Smooth muscle cell of the brain vasculature (primary cell): ENCODE results near the gene SMU1.

ENCODE experiments used
- DNase-seq: peaks from one replicate; pipeline ENCODE4 v3.0.0-alpha.2; 2012; ENCODE audit warnings: low read depth, low spot score

Gene SMU1

DNA sequence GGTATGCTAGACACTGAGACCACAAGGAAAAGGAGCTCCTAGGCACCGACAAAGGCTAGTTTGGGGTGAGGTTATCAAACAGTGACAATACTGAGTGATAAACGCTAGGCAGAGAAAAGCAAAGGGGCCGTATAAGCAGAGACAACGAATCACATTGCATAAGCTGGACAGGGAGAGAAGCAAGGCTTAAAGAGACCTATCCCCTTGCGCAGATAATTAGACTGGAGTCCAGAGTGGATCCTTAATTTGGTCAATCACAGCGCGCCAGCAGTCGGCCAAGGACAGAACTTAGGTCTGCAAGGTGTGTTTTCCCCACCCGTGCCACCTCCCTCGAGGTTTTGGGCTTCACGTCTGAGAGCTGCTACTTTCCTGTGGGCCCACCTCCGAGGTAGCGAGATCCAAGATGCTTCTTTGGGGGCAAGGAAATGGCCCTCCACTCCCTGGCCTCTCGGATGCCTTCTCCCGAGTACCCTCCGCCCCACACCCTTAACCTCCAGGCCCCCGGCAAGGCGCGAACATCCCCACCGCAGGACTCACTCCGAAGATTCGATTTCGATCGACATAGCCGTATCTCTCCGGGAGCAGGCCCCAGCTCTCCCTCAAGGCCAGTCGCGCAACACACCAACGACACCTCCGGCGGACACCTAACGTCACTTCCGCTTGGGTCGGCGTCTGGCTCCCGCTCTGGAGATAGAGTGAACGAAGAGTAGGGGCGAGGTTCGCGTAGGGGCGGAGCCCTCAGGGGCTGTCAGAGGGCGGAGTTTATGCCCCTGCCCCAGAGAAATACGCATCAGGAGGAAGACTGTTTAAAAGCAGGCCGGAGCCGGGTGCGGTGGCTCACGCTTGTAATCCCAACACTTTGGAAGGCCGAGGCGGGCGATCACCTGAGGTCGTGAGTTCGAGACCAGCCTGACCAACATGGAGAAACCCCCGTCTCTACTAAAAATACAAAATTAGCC is at the start of gene SMU1:
Gene SMU1, minus strand, starts transcription at position 629 of the 959 bp plus-strand sequence. Its CDS starts 66 bp downstream, at position 563.
- DNase-seq = peak; percentile 91

DNA sequence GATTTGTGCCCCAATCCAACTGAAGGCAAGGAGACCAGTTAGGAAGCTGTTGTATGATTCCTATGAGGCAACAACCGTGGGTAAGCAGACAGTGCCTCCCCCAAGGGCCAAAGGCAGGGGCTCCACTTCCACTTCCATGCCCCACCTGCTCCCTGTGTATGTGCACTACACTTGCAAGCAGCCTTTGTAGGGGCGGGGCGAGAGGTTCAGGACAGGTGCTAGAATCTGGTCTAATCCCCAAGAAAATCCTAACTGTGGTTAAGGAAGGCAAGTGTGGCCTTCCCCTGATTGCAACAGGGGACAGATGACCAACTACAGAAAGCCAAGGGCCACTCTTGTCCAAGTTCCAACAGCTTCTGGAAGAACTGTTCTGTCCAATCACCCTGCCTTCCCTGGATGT is 49.0 kb upstream of the SMU1 start:
- no peak for DNase-seq

DNA sequence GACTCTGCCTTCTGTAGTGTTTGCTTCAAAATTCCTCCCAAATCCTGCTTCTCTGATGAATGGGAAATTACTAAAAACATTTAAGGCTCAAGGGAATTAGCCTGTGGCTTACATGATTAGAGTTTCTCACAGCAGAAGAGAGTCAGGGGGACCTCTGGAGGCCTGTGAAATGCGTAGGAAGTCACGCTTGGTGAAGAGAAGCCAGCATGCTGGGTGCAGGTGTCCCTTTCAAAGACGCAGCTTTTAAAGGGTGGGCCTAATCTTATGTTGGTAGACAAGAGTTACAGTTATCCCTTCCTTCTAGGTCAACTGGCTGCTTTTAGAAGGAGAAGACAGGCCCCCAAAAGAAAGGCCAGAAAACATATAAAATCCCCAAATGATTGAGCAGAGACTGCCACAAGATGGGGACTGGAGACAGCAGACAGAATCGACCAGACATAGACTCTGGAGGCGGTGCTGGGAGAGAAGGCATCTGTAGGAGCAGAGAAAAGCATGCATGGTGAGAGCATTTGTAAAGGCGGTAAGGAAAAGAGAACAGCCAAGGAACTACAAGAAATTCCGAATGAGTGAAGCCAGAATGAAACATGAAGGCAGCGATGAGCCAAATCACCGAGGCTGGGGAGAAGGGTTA is 48.4 kb upstream of the SMU1 start:
- DNase-seq = no peak

DNA sequence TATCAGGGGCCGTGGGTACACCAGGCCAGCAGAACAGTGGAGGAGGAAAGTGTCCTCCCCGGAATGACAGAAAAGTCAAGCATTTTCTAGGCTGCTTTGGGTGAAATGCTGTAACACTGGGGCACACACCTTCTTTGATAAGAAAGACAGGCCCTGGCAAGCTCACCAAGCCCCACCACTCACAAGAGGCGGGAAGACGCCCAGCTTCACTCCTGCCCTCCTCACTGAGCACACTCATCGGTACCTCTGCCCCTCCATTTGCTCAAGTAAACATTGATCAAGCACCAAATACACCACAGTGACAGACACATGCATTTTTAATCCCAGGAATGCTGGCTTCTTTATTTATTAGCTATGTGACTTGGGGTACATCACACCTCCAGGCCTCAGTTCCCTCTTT is 47.6 kb upstream of the SMU1 start:
- no peak for DNase-seq

DNA sequence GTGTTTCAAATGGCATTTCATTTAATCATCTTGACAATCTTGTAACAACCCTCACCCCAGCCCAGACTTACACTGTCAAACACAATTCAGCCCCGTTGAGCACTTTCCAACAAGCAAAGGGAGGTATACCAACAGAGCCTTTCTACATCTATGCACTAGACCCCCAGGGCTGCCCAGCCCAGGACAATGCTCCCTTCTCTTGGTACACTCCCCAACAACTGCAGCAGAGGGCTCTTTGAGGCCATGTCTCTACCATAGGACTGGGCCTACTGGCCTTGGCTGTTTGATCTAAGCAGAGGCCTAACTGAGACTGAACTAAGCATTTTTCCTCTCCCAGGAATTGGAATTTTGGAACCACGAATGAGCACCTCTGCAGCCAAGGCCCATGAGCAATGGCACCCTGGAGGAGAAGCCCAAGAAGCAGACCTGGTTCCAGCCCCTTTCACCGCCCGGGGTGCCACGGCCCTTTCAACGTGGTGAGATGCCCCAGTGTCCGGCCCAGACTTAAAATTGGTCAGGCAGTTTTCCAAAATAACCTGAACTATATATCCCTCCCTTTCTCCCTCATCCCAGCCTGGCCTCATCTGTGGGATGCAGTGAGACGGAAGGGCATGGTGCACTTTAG is 47.0 kb upstream of the SMU1 start:
- no peak for DNase-seq

DNA sequence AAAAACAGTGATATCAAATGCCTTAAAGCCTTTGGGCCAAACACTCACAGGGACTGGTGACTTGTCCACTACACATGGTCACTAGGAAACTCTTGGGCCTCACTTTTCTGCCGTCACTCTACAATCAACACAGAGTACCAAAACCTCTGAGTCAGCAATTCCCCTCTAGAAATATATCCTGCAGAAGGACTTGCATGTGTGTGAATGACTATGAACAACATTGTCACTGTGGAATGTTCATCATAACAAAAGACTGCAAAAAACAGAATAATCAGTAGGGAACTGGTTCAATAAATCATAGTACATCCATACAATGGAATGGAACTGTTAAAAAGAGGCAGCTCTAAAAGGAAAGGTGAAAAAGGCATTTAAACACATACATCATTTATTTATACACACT is 44.1 kb upstream of the SMU1 start:
- no peak for DNase-seq

DNA sequence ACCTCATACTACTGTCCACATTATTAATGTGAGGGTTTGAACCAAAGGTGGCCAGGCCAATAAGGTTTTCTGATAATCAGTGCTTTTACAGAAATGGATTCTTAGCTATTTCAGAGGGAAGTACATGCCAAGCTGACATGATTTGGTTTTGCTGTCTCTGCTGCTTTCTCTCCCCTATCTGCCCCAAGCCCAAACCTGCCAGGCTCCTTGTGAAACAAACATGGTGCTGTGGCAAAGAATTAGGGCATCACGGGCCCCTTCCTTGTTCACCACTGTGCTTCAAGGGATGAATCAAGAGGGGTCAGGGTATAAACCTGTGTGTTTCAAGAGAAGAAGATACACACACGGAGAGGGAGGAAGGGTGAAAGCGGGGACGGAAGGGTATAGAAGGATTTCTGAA is 41.3 kb upstream of the SMU1 start:
- DNase-seq = no peak

DNA sequence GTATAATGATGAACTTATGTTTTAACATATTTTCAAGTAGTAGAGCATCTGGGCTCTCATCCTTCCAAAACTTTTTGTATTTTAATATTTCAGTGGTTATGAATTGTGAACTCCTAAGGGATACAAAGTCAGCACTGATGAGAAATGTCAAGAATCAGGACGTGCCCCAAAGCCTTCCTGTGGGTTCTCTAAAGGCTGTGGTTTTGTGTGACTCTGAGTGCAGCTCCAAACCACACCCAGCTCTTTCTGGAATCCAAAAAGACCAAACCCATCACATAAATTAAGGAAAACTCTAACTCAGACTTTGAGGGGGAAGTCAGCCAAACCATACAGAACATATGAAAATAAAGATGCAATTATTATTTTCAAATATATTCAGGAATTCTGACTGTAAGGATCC is 40.8 kb upstream of the SMU1 start:
- DNase-seq = no peak

DNA sequence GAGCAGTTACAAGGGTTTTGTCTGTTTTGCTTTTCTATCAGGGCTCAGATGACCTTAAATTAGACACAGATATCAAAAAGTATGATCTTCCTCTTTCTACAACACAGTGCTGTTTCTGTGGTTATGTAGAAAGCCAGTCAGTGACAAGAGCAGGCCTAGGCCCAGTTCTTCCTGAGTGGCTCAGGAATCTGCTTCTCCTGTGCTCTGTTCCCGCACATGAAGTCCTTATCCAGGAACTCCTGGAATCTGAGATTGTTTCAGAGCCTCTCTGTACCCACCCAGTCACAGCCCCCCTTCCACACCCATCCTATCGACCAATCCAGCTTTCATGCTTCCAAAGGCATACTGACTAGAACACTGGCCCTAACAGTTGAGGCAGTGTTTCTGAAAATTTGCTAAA is 40.4 kb upstream of the SMU1 start:
- no peak for DNase-seq

DNA sequence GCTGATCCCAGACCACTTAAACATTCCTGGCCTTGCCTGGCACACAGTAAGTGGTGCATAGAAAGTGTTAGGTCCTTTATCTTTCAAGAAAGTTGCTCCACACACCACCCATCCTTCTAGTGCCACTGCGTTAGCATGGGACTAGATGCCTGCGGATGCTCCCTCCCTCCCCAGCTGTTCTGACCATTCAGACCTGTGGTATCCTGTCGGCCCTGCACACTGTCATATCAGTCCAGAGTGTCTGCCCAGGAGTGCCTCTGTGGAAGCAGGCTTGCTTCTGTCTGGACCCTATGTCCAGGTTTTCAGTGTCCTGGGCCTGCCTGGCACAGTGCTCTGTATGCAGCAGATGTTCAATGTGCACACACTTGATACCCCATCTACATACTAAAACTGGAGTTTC is 38.3 kb upstream of the SMU1 start:
- no peak for DNase-seq

DNA sequence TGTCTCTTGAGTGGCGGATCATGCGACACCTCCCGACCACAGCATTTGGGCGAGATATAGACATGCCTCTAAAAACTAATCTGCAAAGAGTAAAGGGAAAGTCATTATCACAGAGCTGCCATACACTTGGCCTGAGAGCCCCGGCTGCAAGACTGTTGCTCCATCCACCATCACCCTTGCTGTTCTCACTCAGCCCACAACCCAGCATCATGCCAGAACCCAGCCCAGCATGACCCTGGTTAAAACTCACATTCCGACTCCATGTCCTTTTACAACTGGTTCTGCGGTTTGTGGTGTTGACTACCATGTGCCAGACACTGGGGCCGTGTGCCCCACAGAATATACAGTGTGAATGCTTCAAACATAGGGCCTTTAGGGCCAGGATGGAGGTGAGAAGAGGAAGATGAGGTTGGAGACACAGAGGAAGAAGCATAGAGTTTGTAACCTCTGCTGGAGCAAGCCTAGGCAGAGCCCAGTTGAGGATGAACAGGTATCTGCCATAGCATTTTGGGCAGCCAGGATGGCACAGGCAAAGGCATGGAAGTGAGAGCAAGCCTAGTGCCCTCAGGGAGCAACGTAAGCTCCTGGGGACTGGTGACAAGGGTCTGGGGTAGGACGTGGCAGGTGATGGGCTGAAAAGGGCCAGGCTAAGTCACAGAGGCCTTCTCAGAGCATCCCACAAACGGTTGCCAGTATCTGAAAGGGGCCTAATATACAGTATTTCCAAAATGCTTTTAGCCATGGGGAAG is 37.5 kb upstream of the SMU1 start:
- DNase-seq = no peak

DNA sequence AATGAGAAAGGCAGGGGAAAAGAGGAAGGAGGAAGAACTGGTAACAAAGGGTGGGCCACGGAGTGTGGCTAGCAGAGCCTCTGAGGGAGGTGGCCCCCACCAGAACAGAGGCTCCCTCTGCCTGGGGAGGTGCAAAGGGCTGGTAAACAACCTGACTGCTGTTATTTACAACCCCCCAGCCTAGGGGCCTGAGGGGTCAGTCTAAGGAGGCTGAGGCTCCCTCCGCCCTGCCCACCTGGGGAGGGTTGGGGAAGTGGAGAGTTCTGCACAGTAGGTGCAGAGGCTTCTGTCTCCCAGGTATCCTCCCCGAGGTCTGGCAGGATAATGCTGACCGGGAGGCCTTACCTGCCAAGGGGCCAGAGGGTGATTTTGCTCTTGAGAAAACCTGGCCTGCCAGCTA is 35.6 kb upstream of the SMU1 start:
- no peak for DNase-seq

DNA sequence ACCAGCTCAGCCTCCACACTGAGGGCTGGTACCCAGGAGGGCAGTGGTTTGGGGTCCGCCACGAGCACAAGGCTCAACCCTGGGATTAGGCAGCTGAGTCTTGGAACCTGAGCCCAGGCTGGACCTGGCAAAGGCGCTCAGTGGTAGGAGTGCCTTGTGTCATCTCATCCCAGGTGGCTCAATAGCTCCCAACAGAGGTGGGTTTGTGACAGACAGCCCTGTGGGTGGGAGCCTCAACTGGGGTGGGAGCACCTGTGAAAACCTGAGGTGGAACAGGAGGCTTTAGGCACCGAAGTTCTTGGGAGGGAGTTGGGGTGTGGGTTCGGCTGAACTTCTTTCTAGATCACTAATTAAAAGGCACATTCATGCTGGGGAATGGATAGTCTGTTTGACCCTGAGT is 35.2 kb upstream of the SMU1 start:
- no peak for DNase-seq

DNA sequence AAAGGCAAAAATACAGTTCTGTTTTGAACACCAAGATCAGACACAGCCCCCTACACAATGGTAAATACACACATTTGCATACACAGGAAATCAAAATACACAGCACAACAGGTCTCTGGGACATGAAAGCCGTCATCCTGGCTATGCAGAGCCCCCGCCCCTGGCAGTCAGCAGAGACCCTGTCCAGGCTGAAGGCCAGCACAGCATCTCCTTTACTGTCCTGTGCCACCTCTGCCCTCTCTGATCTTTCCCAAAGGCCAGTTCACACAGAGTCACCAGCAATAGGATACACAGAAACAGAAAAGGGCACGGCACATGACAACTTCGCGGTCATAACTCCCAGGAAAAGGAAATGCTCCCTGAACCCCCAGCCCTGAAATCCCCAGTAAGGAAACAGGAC is 34.2 kb upstream of the SMU1 start:
- DNase-seq = no peak

DNA sequence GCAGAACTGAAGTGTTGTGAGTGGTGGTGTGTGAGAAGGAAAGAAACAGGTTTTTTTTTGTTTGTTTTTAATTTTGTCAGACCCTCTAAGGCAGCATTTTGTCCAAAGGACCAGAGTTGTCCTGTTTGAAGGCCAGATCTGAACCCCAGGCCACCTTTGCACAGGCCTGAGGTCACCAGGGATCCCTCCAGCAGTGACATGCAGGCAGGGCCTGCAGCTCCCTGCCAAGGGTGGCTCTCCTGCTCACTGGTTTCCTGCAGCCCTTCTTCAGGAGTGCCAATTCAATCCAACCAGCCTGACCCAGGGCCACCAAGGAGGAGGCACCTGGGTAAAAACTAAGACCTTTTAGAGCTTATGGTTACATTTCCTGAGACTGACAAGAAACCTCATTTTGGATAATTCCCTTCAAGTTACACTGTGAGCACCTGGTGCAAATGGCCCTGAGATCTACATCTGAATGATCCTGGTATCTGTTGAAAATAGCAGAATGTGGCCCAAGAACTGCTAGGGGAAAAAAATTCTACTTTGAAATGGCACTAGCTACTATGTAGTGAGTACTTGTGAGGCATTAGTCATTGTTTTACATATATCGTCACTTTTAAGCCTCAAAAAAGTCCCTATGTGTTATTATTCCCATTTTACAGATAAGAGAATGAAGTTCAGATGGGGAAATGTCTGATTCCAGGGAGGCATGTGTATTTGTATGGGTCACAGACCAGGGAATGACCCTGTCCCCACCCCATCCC is 33.5 kb upstream of the SMU1 start:
- DNase-seq = no peak

DNA sequence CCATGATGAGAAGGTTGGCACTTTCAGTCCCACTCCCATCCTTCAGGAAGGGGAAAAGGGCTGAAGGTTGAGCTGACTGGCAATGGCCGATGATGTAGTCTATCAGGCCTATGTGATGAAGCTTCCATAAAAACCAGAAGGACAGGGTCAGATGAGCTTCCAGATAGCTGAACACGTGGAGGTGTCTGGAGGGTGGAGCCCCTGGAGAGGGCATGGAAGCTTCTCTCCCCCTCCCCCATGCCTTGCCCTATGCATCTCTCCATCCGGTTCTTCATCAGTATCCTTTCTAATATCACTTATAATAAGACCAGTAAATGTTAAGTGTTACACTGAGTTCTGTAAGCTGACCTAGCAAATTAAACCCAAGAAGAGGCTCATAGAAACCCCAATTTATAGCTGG is 32.6 kb upstream of the SMU1 start:
- DNase-seq = no peak

DNA sequence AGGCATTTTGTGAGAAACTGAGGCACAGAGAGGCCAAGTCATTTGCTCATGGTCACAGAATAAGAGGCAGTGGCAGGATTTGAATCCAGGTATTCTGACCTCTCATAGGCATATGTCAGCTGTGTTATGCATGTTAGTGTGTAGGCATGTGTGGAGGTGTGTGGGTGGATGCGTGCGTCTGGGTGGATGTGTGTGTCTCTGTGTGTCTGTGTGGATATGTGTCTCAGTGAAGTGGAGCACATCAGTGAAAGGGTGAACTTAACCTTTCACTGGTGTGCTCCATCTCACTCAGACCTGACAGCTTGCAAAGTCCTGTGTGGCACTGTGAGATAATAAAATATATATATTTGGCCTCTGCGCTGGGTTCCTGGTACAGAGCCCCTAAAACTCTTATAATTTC is 32.0 kb upstream of the SMU1 start:
- no peak for DNase-seq

DNA sequence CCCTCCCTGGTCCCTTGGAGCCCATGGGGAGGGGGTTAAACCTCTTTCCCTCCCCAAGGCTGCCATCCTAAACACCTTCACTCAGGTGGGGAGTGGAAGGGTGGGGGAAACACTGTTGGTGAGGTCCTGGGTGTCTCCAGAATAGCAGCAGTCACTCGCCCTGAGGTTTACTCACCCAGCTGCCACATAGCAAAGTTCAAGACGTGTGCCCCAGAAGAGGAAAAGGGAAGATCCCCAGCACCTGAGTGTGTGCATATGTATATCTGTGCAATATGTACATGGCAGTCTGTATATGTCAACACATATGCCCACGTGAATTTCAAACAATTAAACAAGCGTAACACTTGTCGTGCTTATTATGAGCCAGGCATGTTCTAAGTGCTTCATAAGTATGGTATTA is 31.3 kb upstream of the SMU1 start:
- DNase-seq = no peak

DNA sequence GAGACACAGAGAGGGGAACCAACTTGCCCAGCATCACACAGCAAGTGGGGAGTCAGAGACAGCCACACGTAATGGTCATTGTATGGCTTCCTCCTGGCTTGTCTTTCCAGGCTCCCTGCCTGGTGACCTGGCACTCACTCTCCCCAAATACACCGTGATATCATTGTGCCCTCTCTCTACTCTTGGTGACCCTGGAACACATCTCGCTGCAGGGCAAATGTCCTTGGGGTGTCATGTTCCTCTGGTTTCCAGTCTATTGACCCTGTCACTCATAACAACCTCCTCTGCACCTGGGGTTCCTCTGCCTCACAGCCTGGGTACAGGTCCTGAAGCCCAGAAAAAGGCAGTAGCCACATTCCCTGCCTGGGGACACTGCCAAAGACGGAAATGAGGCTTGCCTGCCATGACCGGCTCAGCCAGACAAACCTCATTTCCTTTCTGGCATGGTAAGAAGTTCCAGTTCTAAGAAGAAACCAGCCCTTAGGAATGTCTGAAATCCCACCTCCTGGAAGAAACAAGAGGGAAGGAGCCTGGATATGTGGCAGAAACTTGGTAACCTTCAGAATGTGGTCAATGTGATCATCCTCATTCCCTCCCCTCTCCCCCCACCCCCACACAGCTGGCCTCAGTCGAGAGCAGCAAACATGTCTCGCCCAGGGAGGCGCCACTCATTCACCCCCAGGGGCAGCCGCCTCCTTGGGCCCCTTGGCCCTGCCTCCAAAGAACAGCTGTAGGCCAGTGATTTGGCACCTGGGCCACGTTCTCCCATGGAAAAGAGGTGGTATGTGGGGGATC is 30.6 kb upstream of the SMU1 start:
- DNase-seq = no peak

DNA sequence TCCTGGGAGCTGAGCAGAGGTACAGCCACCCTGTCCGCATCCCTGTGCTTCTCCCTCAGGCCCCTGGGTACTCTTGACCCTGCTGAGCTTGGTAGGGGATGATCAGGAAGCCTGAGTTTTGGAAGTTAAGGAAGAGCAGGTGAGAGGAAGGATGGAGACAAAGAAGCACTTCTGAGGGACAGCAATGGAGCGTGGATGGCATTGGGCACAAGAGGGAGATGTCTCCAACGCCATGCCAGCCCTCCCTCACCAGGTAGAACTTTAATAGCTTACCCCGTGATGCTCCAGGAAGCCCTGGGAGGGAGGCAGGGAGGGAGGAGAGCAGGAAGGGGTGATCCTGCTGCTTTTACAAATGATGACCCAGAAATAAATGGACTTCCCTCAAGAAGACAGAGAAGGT is 29.9 kb upstream of the SMU1 start:
- DNase-seq = no peak

DNA sequence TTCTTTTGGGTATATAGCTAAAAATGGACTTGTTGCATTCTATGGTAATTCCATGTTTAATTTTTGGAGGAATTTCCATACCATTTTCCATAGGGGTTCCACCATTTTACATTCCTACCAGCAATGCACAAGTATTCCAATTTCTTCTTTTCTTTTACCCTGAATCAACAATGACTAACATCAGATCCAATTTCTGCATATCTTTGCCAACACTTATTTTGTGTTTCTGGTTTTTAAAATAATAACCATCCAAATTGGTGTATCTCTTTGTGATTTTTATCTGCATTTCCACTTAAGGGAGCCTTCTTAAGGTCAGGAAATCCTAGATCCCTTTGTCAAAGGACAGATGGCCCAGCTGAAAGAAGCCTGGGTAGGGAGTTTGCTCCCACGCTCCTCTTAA is 29.5 kb upstream of the SMU1 start:
- DNase-seq = no peak
